VCaP (cell line): ENCODE results near the gene ZMIZ2.

Source experiments
- H3K27ac ChIP-seq: fragments of 450-650 bp; 2 replicates; pipeline ENCODE4 v1.5.1; 2017
- TF ChIP-seq, protein P1 (sequence below): fragments of 450-650 bp; conservative IDR thresholded peaks from 2 replicates; pipeline ENCODE4 v1.5.1; 2017; ENCODE audit warnings: mild to moderate bottlenecking, moderate library complexity

Gene ZMIZ2

DNA sequence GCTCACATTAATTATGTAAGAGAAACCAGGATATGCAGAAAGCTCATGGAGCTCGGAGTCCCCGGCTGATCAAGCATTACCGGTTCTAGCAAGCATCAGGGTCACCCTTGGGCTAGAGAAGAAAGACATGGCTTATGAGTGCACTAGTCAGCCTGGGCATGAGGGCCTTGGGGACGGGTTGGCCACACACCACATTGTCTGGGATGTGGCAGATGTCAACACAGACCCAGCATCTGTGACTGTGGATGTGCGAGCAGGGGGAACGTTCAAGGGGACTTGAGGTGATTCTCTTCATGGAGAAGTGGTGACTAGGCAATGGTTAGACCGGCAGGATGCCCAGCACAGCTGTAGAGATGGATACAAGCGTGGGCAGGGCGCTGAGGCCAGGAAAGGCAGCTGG lies 13.7 kb downstream of the ZMIZ2 start:
- H3K27ac ChIP-seq = peak overlapping the region; percentile 55
- TF ChIP-seq, protein P1, sequence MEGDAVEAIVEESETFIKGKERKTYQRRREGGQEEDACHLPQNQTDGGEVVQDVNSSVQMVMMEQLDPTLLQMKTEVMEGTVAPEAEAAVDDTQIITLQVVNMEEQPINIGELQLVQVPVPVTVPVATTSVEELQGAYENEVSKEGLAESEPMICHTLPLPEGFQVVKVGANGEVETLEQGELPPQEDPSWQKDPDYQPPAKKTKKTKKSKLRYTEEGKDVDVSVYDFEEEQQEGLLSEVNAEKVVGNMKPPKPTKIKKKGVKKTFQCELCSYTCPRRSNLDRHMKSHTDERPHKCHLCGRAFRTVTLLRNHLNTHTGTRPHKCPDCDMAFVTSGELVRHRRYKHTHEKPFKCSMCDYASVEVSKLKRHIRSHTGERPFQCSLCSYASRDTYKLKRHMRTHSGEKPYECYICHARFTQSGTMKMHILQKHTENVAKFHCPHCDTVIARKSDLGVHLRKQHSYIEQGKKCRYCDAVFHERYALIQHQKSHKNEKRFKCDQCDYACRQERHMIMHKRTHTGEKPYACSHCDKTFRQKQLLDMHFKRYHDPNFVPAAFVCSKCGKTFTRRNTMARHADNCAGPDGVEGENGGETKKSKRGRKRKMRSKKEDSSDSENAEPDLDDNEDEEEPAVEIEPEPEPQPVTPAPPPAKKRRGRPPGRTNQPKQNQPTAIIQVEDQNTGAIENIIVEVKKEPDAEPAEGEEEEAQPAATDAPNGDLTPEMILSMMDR = no peak

- TF ChIP-seq, protein P1 = no peak
- peak overlapping the region; percentile 55 for H3K27ac ChIP-seq
Measured at GRCh38 chr7:44762726-44763522, 14.3 kb downstream of the ZMIZ2 start.

- no peak overlapping the region for H3K27ac ChIP-seq
- TF ChIP-seq, protein P1 = no peak
Measured at GRCh38 chr7:44764081-44764480, 15.4 kb downstream of the ZMIZ2 start.

GRCh38 chr7:44764665-44765578 lies 16.3 kb downstream of the ZMIZ2 start:
- TF ChIP-seq, protein P1 = no peak
- H3K27ac ChIP-seq = no peak overlapping the region

DNA sequence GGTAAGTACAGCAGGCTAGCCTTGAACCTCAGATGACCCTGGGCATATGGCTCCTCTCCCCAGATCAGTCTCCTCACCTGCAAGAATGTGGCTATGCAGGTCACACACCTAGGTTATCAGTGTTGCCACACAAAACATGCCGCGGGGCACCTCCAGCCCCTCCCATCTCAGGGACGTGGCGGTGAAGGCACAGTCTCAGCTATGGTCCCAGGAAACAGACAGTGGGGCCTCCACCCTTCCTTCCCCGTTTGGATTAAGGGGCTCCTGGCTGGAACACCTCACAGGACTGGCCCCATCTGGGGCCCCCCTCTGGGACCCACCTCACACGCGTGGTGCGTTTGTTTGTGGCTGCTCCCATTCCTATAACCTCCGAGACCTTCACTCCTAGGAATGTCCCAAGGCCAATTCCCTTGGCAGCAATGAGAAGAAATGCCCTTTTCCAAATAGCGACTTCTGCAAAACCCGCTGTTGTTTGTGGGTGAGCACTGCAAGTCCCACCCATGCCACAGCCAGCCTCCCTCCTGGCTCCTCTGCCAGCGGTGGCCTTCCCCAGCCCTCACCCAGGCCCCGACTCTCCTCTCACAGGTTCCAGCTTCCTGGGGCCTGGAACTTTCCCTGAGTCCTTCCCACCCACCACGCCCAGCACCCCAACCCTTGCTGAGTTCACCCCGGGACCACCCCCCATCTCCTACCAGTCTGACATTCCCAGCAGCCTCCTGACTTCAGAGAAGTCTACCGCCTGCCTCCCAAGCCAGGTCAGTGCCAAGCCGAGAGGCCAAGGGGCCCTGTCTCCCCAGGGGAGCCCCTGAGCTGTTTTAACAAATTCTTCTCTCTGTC lies 17.1 kb downstream of the ZMIZ2 start:
- TF ChIP-seq, protein P1 = no peak
- H3K27ac ChIP-seq = no peak overlapping the region

GRCh38 chr7:44766416-44766801 lies 17.8 kb downstream of the ZMIZ2 start:
- TF ChIP-seq, protein P1 = no peak
- no peak overlapping the region for H3K27ac ChIP-seq
